Activated CD4-positive, alpha-beta T cell treated with anti-CD3 and anti-CD28 coated beads, Interleukin-2, amount 10 ng/mL, durations not matched to agents 7 days and 5 days (primary cell): Measurements from ENCODE around the gene ZBTB9. TPM values are rescaled to one million over a fixed set of nuclear protein-coding genes. Genes with fewer than 3 reads are reported as not detected.
"Not testable (repeated sequence)": the region's sequence is repeated elsewhere in the genome, so short reads cannot be mapped to it uniquely, and the experiment has no call there.

Experiments
- CTCF ChIA-PET: fragments of 350-600 bp; sonication (Branson Sonifier 250); formaldehyde crosslinking; loops from one replicate; lab custom pipeline; 2021; ENCODE audit warnings: antibody characterized with exemption; lab: Charles Lee
- POLR2A ChIA-PET: fragments of 350-600 bp; sonication (Branson Sonifier 250); formaldehyde crosslinking; loops from one replicate; lab custom pipeline; 2021; ENCODE audit warnings: antibody characterized with exemption; lab: Charles Lee
- DNase-seq: peaks from one replicate; pipeline ENCODE4 v3.0.0-alpha.2; 2020
- H3K27ac Mint-ChIP-seq: one replicate; pipeline ENCODE4 v1.8.0; 2021; ENCODE audit warnings: mild to moderate bottlenecking, moderate library complexity, mixed read lengths
- H3K27me3 Mint-ChIP-seq: one replicate; pipeline ENCODE4 v1.8.0; 2021; ENCODE audit warnings: mixed read lengths
- H3K36me3 Mint-ChIP-seq: one replicate; pipeline ENCODE4 v1.8.0; 2021; ENCODE audit warnings: low read depth, mixed read lengths
- H3K4me1 Mint-ChIP-seq: one replicate; pipeline ENCODE4 v1.8.0; 2021; ENCODE audit warnings: mixed read lengths
- H3K4me3 Mint-ChIP-seq: one replicate; pipeline ENCODE4 v1.8.0; 2021; ENCODE audit warnings: mild to moderate bottlenecking, moderate library complexity, mixed read lengths
- H3K9me3 Mint-ChIP-seq: one replicate; pipeline ENCODE4 v1.8.0; 2021; ENCODE audit warnings: mixed read lengths
- total RNA-seq, 2 experiments: library from RNA; stranded (reverse); gene quantifications; one replicate each; pipeline ENCODE4 v1.2.3, GENCODE V29; 2021

ZBTB9 gene
- total RNA-seq, 2 experiments from 2014 or later: 9.0 to 9.9 TPM

DNA sequence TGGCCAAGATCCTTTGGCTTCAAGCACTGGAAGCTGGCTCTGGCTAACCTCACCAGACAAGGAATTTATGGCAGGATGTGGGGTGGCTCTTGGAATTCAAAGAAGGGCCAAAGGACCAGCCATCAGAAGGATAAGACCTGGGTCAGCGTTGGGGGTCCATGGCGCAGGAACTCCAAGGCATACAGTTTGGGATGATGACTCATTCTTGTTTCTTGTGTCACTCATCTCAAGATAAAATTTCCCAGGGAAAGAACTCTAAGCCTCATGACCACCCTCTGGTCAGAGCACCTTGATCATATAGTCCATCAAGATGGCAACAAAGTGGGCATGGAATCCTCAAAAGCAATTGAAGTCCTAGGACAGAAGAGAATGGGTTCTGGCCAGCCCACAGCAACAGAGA, 4.8 kb downstream of the ZBTB9 start:
- peaks cover 13% of the 10 kb centered on the region for H3K4me1 Mint-ChIP-seq
- CTCF ChIA-PET: interaction anchor here (0.6 kb wide), 1 partner anchor 186 kb away, joined by 3 read pairs; no protein-coding TSS in a partner anchor
- H3K27me3 Mint-ChIP-seq: peaks cover 5% of the 10 kb centered on the region
- peaks cover 17% of the 10 kb centered on the region for H3K36me3 Mint-ChIP-seq
- no peak overlapping the region for H3K27ac Mint-ChIP-seq
- no peak for DNase-seq
- no peaks in the 10 kb centered on the region for H3K9me3 Mint-ChIP-seq
- H3K4me3 Mint-ChIP-seq: no peak overlapping the region
- POLR2A ChIA-PET: no interaction called here

GRCh38 chr6:33466075-33466735, 11.8 kb downstream of the ZBTB9 start:
- H3K36me3 Mint-ChIP-seq: no peaks in the 10 kb centered on the region
- H3K4me1 Mint-ChIP-seq: no peaks in the 10 kb centered on the region
- no peak for DNase-seq
- H3K27ac Mint-ChIP-seq: no peak overlapping the region
- H3K9me3 Mint-ChIP-seq: no peaks in the 10 kb centered on the region
- peaks cover 10% of the 10 kb centered on the region for H3K27me3 Mint-ChIP-seq
- no peak overlapping the region for H3K4me3 Mint-ChIP-seq
- ChIA-PET POLR2A (no interaction called here), CTCF (no interaction called here)

- Mint-ChIP-seq H3K4me3 (no peak overlapping the region), H3K36me3 (no peaks in the 10 kb centered on the region), H3K27me3 (peaks cover 10% of the 10 kb centered on the region), H3K4me1 (no peaks in the 10 kb centered on the region), H3K27ac (no peak overlapping the region), H3K9me3 (no peaks in the 10 kb centered on the region)
- DNase-seq: no peak
- CTCF ChIA-PET: interaction anchor here (0.5 kb wide), 1 partner anchor 1141 kb away, joined by 3 read pairs; no protein-coding TSS in a partner anchor
- POLR2A ChIA-PET: no interaction called here
These were observed 12.7 kb downstream of the ZBTB9 start for GRCh38 chr6:33467091-33467490.

- no peaks in the 10 kb centered on the region for H3K36me3 Mint-ChIP-seq
- CTCF ChIA-PET: interaction anchor here (0.6 kb wide), 1 partner anchor 12 kb away, joined by 3 read pairs; no protein-coding TSS in a partner anchor
- H3K4me3 Mint-ChIP-seq: no peak overlapping the region
- H3K27me3 Mint-ChIP-seq: peaks cover 4% of the 10 kb centered on the region
- POLR2A ChIA-PET: interaction anchor here (0.7 kb wide), 1 partner anchor 23 kb away, joined by 3 read pairs; no protein-coding TSS in a partner anchor
- no peak for DNase-seq
- no peak overlapping the region for H3K27ac Mint-ChIP-seq
- no peaks in the 10 kb centered on the region for H3K4me1 Mint-ChIP-seq
- no peaks in the 10 kb centered on the region for H3K9me3 Mint-ChIP-seq
These were observed 15.3 kb downstream of the ZBTB9 start for GRCh38 chr6:33469661-33470060.

- DNase-seq: no peak
- no peaks in the 10 kb centered on the region for H3K36me3 Mint-ChIP-seq
- peaks cover 11% of the 10 kb centered on the region for H3K27me3 Mint-ChIP-seq
- CTCF ChIA-PET: interaction anchor here (0.6 kb wide), 1 partner anchor 13 kb away, joined by 3 read pairs; no protein-coding TSS in a partner anchor
- POLR2A ChIA-PET: no interaction called here
- no peak overlapping the region for H3K4me3 Mint-ChIP-seq
- H3K4me1 Mint-ChIP-seq: no peaks in the 10 kb centered on the region
- H3K27ac Mint-ChIP-seq: no peak overlapping the region
- H3K9me3 Mint-ChIP-seq: no peaks in the 10 kb centered on the region
These were observed 23.5 kb downstream of the ZBTB9 start for GRCh38 chr6:33477864-33478263.

GRCh38 chr6:33481192-33481591, 26.8 kb downstream of the ZBTB9 start:
- no peak overlapping the region for H3K4me3 Mint-ChIP-seq
- no peaks in the 10 kb centered on the region for H3K9me3 Mint-ChIP-seq
- no peak for DNase-seq
- H3K36me3 Mint-ChIP-seq: no peaks in the 10 kb centered on the region
- CTCF ChIA-PET: interaction anchor here (1.1 to 1.7 kb wide), 2 partner anchors 19 to 24 kb away, joined by 3 read pairs; no protein-coding TSS in a partner anchor
- peaks cover 11% of the 10 kb centered on the region for H3K27me3 Mint-ChIP-seq
- H3K27ac Mint-ChIP-seq: no peak overlapping the region
- H3K4me1 Mint-ChIP-seq: no peaks in the 10 kb centered on the region
- POLR2A ChIA-PET: no interaction called here

DNA sequence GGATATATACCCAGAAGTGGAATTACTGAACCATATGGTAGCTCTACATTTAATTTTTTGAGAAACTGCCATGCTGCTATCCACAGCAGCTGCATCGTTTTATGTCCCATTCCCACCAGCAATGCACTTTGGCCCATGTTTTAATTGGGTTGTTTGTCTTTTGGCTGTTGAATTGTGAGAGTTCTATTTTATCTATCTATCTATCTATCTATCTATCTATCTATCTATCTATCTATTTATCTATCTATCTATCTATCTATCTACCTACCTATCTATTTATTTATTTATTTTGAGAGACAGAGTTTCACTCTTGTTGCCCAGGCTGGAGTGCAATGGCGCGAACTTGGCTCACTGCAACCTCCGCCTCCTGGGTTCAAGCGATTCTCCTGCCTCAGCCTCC, 28.2 kb downstream of the ZBTB9 start:
- POLR2A ChIA-PET, H3K36me3 Mint-ChIP-seq, H3K9me3 Mint-ChIP-seq, DNase-seq, H3K4me1 Mint-ChIP-seq, H3K27ac Mint-ChIP-seq, H3K4me3 Mint-ChIP-seq: not testable (repeated sequence)
- peaks cover 15% of the 10 kb centered on the region for H3K27me3 Mint-ChIP-seq
- CTCF ChIA-PET: interaction anchor here (1.0 kb wide), 1 partner anchor 13 kb away, joined by 3 read pairs; no protein-coding TSS in a partner anchor

GRCh38 chr6:33483678-33484077, 29.3 kb downstream of the ZBTB9 start:
- Mint-ChIP-seq H3K27ac (no peak overlapping the region), H3K36me3 (no peaks in the 10 kb centered on the region), H3K9me3 (no peaks in the 10 kb centered on the region), H3K4me3 (no peak overlapping the region), H3K27me3 (peaks cover 14% of the 10 kb centered on the region), H3K4me1 (no peaks in the 10 kb centered on the region)
- ChIA-PET CTCF (interaction anchor here (0.5 kb wide), 1 partner anchor 85 kb away, joined by 3 read pairs; no protein-coding TSS in a partner anchor), POLR2A (no interaction called here)
- no peak for DNase-seq

DNA sequence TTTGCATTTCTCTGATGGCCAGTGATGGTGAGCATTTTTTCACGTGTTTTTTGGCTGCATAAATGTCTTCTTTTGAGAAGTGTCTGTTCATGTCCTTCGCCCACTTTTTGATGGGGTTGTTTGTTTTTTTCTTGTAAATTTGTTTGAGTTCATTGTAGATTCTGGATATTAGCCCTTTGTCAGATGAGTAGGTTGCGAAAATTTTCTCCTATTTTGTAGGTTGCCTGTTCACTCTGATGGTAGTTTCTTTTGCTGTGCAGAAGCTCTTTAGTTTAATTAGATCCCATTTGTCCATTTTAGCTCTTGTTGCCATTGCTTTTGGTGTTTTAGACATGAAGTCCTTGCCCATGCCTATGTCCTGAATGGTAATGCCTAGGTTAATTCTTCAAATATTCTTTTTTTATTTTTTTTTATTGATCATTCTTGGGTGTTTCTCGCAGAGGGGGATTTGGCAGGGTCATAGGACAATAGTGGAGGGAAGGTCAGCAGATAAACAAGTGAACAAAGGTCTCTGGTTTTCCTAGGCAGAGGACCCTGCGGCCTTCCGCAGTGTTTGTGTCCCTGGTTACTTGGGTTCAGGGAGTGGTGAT, 30.4 kb downstream of the ZBTB9 start:
- H3K27ac Mint-ChIP-seq, H3K4me3 Mint-ChIP-seq, H3K9me3 Mint-ChIP-seq, H3K36me3 Mint-ChIP-seq, CTCF ChIA-PET, H3K4me1 Mint-ChIP-seq, POLR2A ChIA-PET, DNase-seq: not testable (repeated sequence)
- peaks cover 14% of the 10 kb centered on the region for H3K27me3 Mint-ChIP-seq

DNA sequence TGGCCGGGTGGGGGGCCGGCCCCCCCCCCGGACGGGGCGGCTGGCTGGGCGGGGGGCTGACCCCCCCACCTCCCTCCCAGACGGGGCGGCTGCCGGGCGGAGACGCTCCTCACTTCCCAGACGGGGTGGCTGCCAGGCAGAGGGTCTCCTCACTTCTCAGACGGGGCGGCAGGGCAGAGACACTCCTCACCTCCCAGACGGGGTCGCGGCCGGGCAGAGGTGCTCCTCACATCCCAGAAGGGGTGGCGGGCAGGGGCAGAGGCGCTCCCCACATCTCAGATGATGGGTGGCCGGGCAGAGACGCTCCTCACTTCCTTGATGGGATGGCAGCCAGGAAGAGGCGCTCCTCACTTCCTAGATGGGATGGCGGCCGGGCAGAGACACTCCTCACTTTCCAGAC, 31.3 kb downstream of the ZBTB9 start:
- POLR2A ChIA-PET, CTCF ChIA-PET, H3K36me3 Mint-ChIP-seq, H3K9me3 Mint-ChIP-seq, H3K4me1 Mint-ChIP-seq, DNase-seq, H3K4me3 Mint-ChIP-seq, H3K27ac Mint-ChIP-seq: not testable (repeated sequence)
- peaks cover 14% of the 10 kb centered on the region for H3K27me3 Mint-ChIP-seq

GRCh38 chr6:33488339-33488738, 34.0 kb downstream of the ZBTB9 start:
- Mint-ChIP-seq H3K9me3 (no peaks in the 10 kb centered on the region), H3K4me3 (no peak overlapping the region), H3K36me3 (no peaks in the 10 kb centered on the region), H3K4me1 (peaks cover 2% of the 10 kb centered on the region), H3K27ac (no peak overlapping the region), H3K27me3 (peaks cover 10% of the 10 kb centered on the region)
- POLR2A ChIA-PET: no interaction called here
- no peak for DNase-seq
- CTCF ChIA-PET: no interaction called here

DNA sequence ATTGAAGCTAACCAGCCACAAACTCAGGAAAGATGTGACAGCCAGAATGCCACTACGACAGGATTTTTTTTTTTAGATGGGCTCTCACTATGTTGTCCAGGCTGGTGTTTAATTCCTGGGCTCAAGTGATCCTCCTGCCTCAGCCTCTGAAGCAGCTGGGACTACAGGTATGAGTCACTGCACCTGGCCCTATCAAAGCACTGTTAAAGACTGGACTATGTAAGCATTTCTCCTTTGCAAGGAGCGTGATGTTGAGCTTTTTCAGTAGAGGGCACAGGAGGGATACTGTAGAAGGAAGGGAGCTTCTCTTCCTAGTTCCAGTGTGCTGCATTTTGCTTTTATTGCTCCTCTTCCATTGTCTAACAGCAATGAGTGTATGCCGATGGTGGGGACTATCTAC, 35.8 kb downstream of the ZBTB9 start:
- peaks cover 2% of the 10 kb centered on the region for H3K4me1 Mint-ChIP-seq
- H3K27ac Mint-ChIP-seq: no peak overlapping the region
- CTCF ChIA-PET: interaction anchor here (0.5 to 1.7 kb wide), 4 partner anchors 13 to 155 kb away, joined by 3 to 4 read pairs (median 3); no protein-coding TSS in a partner anchor
- POLR2A ChIA-PET: no interaction called here
- H3K27me3 Mint-ChIP-seq: peaks cover 10% of the 10 kb centered on the region
- no peak for DNase-seq
- H3K4me3 Mint-ChIP-seq: no peak overlapping the region
- no peaks in the 10 kb centered on the region for H3K9me3 Mint-ChIP-seq
- no peaks in the 10 kb centered on the region for H3K36me3 Mint-ChIP-seq

- H3K9me3 Mint-ChIP-seq: no peaks in the 10 kb centered on the region
- peaks cover 2% of the 10 kb centered on the region for H3K4me1 Mint-ChIP-seq
- no peaks in the 10 kb centered on the region for H3K36me3 Mint-ChIP-seq
- H3K27me3 Mint-ChIP-seq: peaks cover 10% of the 10 kb centered on the region
- CTCF ChIA-PET: interaction anchor here (0.8 to 1.8 kb wide), 4 partner anchors 13 to 69 kb away, joined by 3 to 4 read pairs (median 3); no protein-coding TSS in a partner anchor
- H3K4me3 Mint-ChIP-seq: no peak overlapping the region
- DNase-seq: no peak
- POLR2A ChIA-PET: no interaction called here
- no peak overlapping the region for H3K27ac Mint-ChIP-seq
These were observed 36.2 kb downstream of the ZBTB9 start for GRCh38 chr6:33490621-33491020.
